ENCODE results near the gene CLPTM1L.

CLPTM1L gene

DNA sequence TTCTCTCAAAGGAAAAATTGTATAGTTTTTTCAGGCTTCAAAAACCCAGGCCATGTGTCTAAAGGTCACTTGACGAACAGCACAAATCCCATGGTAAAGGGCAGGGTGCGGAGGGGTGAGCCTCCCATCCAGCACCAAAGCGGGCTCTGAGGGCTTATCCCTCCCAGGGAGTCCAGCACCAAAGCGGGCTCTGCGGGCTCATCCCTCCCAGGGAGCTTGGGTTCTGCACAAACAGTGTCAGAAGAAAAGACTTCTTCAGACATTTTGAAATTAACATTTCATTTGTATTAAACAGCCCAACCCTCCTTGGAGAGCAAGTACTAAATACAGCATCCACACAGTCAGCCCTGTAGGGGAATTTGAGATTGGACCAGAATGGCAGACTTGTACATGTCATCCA, 43.0 kb upstream of the CLPTM1L start:
- Histone ChIP-seq H3K36me3 (ENCODE audit: control insufficient read depth, insufficient read depth, low read length) (no peaks in the 10 kb centered on the region), H3K4me3 (ENCODE audit: low read length) (no peak overlapping the region), H3K9me3 (ENCODE audit: control insufficient read depth, insufficient read depth, low read length) (no peaks in the 10 kb centered on the region), H3K4me1 (ENCODE audit: control insufficient read depth, insufficient read depth, low read length) (peaks cover 3% of the 10 kb centered on the region), H3K27ac (ENCODE audit: low read length) (no peak overlapping the region), H3K27me3 (ENCODE audit: control insufficient read depth, insufficient read depth, low read length) (peaks cover 8% of the 10 kb centered on the region; the same call in 1 of the 2 replicates)
- DNase-seq (ENCODE audit: low read depth, low spot score), result no peak
- no CpG with 5 or more reads among the region's 5 CpGs for WGBS (ENCODE audit: insufficient coverage, insufficient read length)

DNA sequence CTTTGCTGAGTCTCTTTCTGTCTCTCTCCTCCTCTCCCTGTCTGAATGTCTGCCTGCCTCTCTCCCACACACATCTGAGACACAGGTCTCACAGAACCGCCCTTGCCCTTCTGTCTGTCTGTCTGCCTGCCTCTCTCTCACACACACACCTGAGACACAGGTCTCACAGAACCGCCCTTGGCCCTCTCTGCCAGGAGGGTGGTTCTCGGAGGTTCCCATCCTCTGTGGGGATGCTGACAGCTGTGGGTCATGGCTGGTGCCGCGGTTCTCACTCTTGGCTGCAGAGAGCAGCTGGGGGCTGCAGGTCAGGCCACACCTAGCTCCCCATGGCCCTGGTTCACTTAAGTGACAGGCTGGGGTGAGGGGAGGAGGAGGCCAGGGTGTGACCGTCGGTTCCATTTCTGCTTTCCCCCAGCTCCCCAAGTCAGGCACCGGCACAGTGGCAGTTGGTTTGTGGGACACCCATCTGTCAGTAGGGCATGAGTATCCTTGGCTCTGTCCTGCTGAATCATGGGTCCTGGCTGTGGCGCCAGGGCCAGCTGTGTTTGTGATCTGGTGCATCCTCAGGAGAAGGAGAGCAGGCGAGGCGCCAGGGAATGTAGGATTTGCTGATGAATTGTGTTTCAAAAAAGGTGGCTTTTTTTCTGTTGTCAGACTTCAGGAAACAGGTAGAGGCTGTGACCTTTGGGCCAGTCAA, 42.3 kb upstream of the CLPTM1L start:
- WGBS (ENCODE audit: insufficient coverage, insufficient read length), result no CpG with 5 or more reads among the region's 11 CpGs
- Histone ChIP-seq H3K9me3 (ENCODE audit: control insufficient read depth, insufficient read depth, low read length) (no peaks in the 10 kb centered on the region), H3K4me3 (ENCODE audit: low read length) (no peak overlapping the region), H3K27me3 (ENCODE audit: control insufficient read depth, insufficient read depth, low read length) (peaks cover 8% of the 10 kb centered on the region; the same call in 1 of the 2 replicates), H3K27ac (ENCODE audit: low read length) (no peak overlapping the region), H3K4me1 (ENCODE audit: control insufficient read depth, insufficient read depth, low read length) (peaks cover 3% of the 10 kb centered on the region), H3K36me3 (ENCODE audit: control insufficient read depth, insufficient read depth, low read length) (no peaks in the 10 kb centered on the region)
- DNase-seq (ENCODE audit: low read depth, low spot score), result no peak

DNA sequence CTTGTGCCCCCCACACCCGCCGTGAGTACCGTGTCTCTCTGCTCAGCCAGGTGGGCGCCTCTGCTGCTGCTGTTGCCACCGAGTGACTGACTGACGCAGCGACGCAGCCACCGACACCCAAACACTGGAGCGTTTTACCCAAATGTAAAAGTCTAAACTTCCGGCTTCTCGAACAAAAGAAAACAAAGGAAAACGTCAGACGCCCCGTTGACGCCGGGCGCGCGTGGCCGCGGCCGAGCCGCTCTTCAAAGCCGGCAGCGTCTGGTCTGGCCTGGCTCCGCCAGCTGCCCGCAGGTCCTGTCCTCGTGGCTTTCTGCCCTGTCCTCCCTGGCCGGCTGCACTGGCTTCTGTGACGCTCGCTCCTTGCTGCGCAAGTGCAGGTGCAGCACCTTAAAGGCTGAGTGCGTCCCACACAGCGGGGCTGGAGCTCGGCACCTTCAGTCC, 41.4 kb upstream of the CLPTM1L start:
- Histone ChIP-seq H3K36me3 (ENCODE audit: control insufficient read depth, insufficient read depth, low read length) (no peaks in the 10 kb centered on the region), H3K9me3 (ENCODE audit: control insufficient read depth, insufficient read depth, low read length) (no peaks in the 10 kb centered on the region), H3K4me3 (ENCODE audit: low read length) (peak overlapping the region; percentile 48; the same call in 1 of the 2 replicates), H3K27ac (ENCODE audit: low read length) (no peak overlapping the region), H3K4me1 (ENCODE audit: control insufficient read depth, insufficient read depth, low read length) (peaks cover 3% of the 10 kb centered on the region), H3K27me3 (ENCODE audit: control insufficient read depth, insufficient read depth, low read length) (peaks cover 8% of the 10 kb centered on the region; the same call in 1 of the 2 replicates)
- WGBS (ENCODE audit: insufficient coverage, insufficient read length), result no CpG with 5 or more reads among the region's 36 CpGs
- no peak for DNase-seq (ENCODE audit: low read depth, low spot score)

- peaks cover 8% of the 10 kb centered on the region; the same call in 1 of the 2 replicates for H3K27me3 ChIP-seq (ENCODE audit: control insufficient read depth, insufficient read depth, low read length)
- no peaks in the 10 kb centered on the region for H3K36me3 ChIP-seq (ENCODE audit: control insufficient read depth, insufficient read depth, low read length)
- H3K27ac ChIP-seq (ENCODE audit: low read length), result no peak overlapping the region
- no peaks in the 10 kb centered on the region for H3K9me3 ChIP-seq (ENCODE audit: control insufficient read depth, insufficient read depth, low read length)
- H3K4me1 ChIP-seq (ENCODE audit: control insufficient read depth, insufficient read depth, low read length), result peaks cover 3% of the 10 kb centered on the region
- DNase-seq (ENCODE audit: low read depth, low spot score), result peak; percentile 57
- WGBS (ENCODE audit: insufficient coverage, insufficient read length), result no CpG with 5 or more reads among the region's 48 CpGs
- H3K4me3 ChIP-seq (ENCODE audit: low read length), result peak overlapping the region; percentile 48; the same call in 1 of the 2 replicates
Measured at GRCh38 chr5:1385395-1386273, 40.7 kb upstream of the CLPTM1L start.

DNA sequence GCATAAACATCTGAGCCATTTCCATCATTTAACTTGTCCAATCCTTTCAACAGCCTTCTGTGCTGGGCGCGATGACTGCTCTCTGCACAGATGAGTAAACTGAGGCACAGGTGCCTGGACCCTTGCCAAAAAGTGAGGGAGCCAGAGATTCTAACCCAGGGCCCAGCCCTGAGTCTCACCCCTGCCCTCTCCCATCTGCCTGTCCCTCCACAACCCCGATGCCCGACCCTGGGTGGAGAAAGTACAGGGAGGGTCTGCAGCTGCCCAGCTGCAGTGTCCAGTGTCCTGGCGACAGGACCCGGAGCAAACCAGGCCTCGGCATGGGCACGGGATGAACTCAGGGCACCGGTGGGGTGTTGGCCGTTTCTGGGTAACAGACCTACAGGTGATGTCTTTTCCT, 39.6 kb upstream of the CLPTM1L start:
- Histone ChIP-seq H3K27me3 (ENCODE audit: control insufficient read depth, insufficient read depth, low read length) (peaks cover 8% of the 10 kb centered on the region; the same call in 1 of the 2 replicates), H3K27ac (ENCODE audit: low read length) (no peak overlapping the region), H3K9me3 (ENCODE audit: control insufficient read depth, insufficient read depth, low read length) (no peaks in the 10 kb centered on the region), H3K36me3 (ENCODE audit: control insufficient read depth, insufficient read depth, low read length) (no peaks in the 10 kb centered on the region), H3K4me1 (ENCODE audit: control insufficient read depth, insufficient read depth, low read length) (peaks cover 3% of the 10 kb centered on the region), H3K4me3 (ENCODE audit: low read length) (no peak overlapping the region)
- DNase-seq (ENCODE audit: low read depth, low spot score), result no peak
- WGBS (ENCODE audit: insufficient coverage, insufficient read length), result no CpG with 5 or more reads among the region's 10 CpGs

DNA sequence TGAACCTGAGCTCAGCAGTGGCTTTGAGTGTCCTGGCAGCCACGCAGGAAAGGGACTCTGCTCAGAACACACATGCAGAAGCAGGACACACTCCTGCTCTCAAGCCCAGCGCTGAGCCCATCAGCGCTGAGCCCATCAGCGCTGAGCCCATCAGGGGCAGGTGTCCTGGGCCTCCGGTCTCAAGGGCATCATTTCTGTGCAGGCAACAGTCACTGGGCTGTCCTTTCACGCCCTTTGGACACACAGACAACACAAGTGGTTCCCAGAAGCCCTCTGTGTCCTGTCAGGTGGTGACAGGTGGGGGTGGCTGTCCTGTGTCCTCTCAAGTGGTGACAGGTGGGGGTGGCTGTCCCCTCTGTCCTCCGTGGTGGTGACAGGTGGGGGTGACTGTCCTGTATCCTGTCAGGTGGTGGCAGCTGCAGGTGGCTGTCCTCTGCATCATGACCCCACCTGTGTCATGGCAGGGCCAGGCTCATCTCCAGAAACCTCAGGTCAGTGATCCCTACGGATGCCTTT, 39.0 kb upstream of the CLPTM1L start:
- H3K27me3 ChIP-seq (ENCODE audit: control insufficient read depth, insufficient read depth, low read length), result peaks cover 8% of the 10 kb centered on the region; the same call in 1 of the 2 replicates
- no peaks in the 10 kb centered on the region for H3K36me3 ChIP-seq (ENCODE audit: control insufficient read depth, insufficient read depth, low read length)
- no peaks in the 10 kb centered on the region for H3K9me3 ChIP-seq (ENCODE audit: control insufficient read depth, insufficient read depth, low read length)
- H3K27ac ChIP-seq (ENCODE audit: low read length), result no peak overlapping the region
- peaks cover 3% of the 10 kb centered on the region for H3K4me1 ChIP-seq (ENCODE audit: control insufficient read depth, insufficient read depth, low read length)
- DNase-seq (ENCODE audit: low read depth, low spot score), result no peak
- no CpG with 5 or more reads among the region's 8 CpGs for WGBS (ENCODE audit: insufficient coverage, insufficient read length)
- H3K4me3 ChIP-seq (ENCODE audit: low read length), result no peak overlapping the region

GRCh38 chr5:1383344-1383743, 38.4 kb upstream of the CLPTM1L start:
- H3K4me3 ChIP-seq (ENCODE audit: low read length), result no peak overlapping the region
- DNase-seq (ENCODE audit: low read depth, low spot score), result no peak
- H3K36me3 ChIP-seq (ENCODE audit: control insufficient read depth, insufficient read depth, low read length), result no peaks in the 10 kb centered on the region
- H3K27me3 ChIP-seq (ENCODE audit: control insufficient read depth, insufficient read depth, low read length), result peaks cover 8% of the 10 kb centered on the region; the same call in 1 of the 2 replicates
- H3K9me3 ChIP-seq (ENCODE audit: control insufficient read depth, insufficient read depth, low read length), result no peaks in the 10 kb centered on the region
- no peak overlapping the region for H3K27ac ChIP-seq (ENCODE audit: low read length)
- WGBS (ENCODE audit: insufficient coverage, insufficient read length), result no CpG with 5 or more reads among the region's 17 CpGs
- H3K4me1 ChIP-seq (ENCODE audit: control insufficient read depth, insufficient read depth, low read length), result peaks cover 3% of the 10 kb centered on the region

DNA sequence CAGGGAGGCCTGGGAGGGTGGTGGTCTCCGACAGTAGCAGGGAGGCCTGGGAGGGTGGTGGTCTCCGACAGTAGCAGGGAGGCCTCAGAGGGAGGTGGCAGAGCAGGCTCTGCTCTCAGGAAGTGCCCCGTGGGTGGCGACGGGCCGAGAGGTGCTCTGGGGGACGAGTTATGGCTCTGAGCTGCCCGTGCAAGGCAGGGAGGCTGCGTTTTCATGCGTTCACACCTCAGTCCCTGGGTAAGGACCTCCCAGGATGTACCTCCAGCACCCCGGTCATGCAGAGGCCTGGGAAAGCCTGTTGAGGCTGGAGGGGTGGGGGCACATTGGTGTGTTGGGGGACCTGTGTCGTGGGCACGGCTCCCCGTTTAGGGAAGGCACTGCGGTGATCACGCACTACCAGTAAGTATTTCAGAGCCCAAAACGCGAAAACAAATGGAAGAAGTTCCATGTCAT, 37.4 kb upstream of the CLPTM1L start:
- no peak for DNase-seq (ENCODE audit: low read depth, low spot score)
- peaks cover 8% of the 10 kb centered on the region; the same call in 1 of the 2 replicates for H3K27me3 ChIP-seq (ENCODE audit: control insufficient read depth, insufficient read depth, low read length)
- H3K36me3 ChIP-seq (ENCODE audit: control insufficient read depth, insufficient read depth, low read length), result no peaks in the 10 kb centered on the region
- H3K4me1 ChIP-seq (ENCODE audit: control insufficient read depth, insufficient read depth, low read length), result peaks cover 3% of the 10 kb centered on the region
- no peak overlapping the region for H3K4me3 ChIP-seq (ENCODE audit: low read length)
- no peak overlapping the region for H3K27ac ChIP-seq (ENCODE audit: low read length)
- WGBS (ENCODE audit: insufficient coverage, insufficient read length), result no CpG with 5 or more reads among the region's 18 CpGs
- H3K9me3 ChIP-seq (ENCODE audit: control insufficient read depth, insufficient read depth, low read length), result no peaks in the 10 kb centered on the region

DNA sequence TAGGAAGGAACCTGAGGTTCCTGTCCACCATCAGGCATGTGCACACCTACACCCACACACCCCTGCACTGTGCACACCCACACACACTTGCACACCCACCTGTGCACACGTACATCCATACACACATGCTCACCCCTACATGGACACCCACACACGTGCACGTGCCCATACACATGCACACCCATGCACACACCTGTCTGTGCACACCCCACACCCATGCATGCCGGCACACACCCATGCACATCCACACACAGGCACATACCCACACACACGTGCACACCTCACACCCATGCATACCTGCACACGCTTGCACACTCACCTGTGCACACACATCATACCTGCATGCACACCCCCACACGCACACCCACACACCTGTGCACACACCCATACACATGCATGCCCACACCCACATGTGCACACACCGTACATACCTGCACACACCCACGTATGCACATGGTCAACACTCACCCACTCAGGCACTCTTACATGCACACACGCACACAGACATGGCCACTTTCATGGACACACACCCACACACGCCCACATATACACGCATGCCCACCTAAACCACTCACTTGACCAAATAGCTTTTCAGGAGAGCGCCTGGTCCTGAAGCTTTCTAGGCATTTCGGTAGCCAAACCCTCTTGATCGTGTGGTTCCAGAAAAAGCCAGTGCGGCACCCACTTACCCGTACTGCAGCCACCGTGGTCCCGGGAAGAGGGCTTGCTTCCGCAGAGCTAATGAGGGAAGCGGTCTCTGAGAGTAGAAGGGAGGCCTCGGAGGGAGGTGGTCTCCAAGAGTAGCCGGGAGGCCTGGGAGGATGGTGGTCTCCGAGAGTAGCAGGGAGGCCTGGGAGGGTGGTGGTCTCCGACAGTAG, 36.7 kb upstream of the CLPTM1L start:
- no CpG with 5 or more reads among the region's 25 CpGs for WGBS (ENCODE audit: insufficient coverage, insufficient read length)
- Histone ChIP-seq H3K27me3 (ENCODE audit: control insufficient read depth, insufficient read depth, low read length) (peaks cover 2% of the 10 kb centered on the region; the same call in 1 of the 2 replicates), H3K4me3 (ENCODE audit: low read length) (no peak overlapping the region)

More for the DNA sequence above, 36.7 kb upstream of the CLPTM1L start:
- Histone ChIP-seq H3K36me3 (ENCODE audit: control insufficient read depth, insufficient read depth, low read length) (no peaks in the 10 kb centered on the region), H3K9me3 (ENCODE audit: control insufficient read depth, insufficient read depth, low read length) (no peaks in the 10 kb centered on the region), H3K27ac (ENCODE audit: low read length) (no peak overlapping the region), H3K4me1 (ENCODE audit: control insufficient read depth, insufficient read depth, low read length) (peaks cover 3% of the 10 kb centered on the region)
- DNase-seq (ENCODE audit: low read depth, low spot score), result no peak
